ENCODE results near the gene SLC16A11.
"Not testable (repeated sequence)": the region's sequence is repeated elsewhere in the genome, so short reads cannot be mapped to it uniquely, and the experiment has no call there.

The SLC16A11 gene

DNA sequence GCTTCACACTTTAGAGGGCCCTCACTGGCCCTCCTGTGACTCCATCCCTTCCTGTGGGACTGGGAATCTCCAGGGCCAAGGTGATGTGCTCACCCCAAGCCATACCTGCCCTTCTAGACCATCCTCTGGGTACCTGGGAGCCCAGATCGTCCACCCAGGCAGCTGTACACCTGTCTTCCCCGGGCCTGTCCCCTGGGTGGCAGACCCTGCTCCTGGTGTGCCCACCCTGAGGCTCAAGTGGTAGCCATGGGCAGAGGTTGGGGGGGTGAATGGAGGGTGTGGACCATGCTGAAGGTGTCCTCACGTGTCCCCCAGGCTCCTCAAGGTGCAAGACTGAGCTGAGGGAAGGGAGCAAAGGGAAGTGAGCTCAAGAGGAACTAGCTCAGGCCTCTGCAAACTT is 26.8 kb upstream of the SLC16A11 start:
- H3K4me1 Mint-ChIP-seq: no peaks in the 10 kb centered on the region
- peaks cover 31% of the 10 kb centered on the region for H3K27me3 Mint-ChIP-seq

DNA sequence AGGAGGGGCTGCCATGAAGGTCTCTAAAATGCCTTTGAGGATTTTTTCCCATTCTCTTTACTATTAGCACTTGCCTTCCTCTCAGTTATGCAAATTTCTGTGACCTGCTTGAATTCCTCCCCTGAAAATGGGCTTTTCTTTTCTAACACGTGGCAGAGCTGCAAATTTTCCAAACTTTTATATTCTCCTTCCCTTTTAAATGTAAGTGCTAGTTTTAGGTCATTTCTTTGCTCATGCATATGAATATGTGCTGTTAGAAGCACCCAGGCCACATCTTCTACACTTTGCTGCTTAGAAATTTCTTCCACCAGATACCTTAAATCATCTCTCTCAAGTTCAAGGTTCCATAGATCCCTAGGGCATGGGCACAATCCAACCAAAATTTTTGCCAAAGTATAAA is 24.4 kb upstream of the SLC16A11 start:
- Mint-ChIP-seq H3K4me3 (no peak overlapping the region), H3K27me3 (peaks cover 53% of the 10 kb centered on the region), H3K4me1 (no peaks in the 10 kb centered on the region), H3K36me3 (peaks cover 15% of the 10 kb centered on the region), H3K27ac (no peak overlapping the region), H3K9me3 (peaks cover 20% of the 10 kb centered on the region)
- no peak for ATAC-seq

More for the DNA sequence above, 26.8 kb upstream of the SLC16A11 start:
- no peak for ATAC-seq
- peaks cover 20% of the 10 kb centered on the region for H3K9me3 Mint-ChIP-seq
- no peak overlapping the region for H3K27ac Mint-ChIP-seq
- no peak overlapping the region for H3K4me3 Mint-ChIP-seq
- H3K36me3 Mint-ChIP-seq: peaks cover 15% of the 10 kb centered on the region

GRCh38 chr17:7067198-7067597 is 23.3 kb upstream of the SLC16A11 start:
- no peak overlapping the region for H3K4me3 Mint-ChIP-seq
- ATAC-seq: no peak
- peaks cover 15% of the 10 kb centered on the region for H3K36me3 Mint-ChIP-seq
- peaks cover 62% of the 10 kb centered on the region for H3K27me3 Mint-ChIP-seq
- no peak overlapping the region for H3K27ac Mint-ChIP-seq
- peaks cover 20% of the 10 kb centered on the region for H3K9me3 Mint-ChIP-seq
- no peaks in the 10 kb centered on the region for H3K4me1 Mint-ChIP-seq

DNA sequence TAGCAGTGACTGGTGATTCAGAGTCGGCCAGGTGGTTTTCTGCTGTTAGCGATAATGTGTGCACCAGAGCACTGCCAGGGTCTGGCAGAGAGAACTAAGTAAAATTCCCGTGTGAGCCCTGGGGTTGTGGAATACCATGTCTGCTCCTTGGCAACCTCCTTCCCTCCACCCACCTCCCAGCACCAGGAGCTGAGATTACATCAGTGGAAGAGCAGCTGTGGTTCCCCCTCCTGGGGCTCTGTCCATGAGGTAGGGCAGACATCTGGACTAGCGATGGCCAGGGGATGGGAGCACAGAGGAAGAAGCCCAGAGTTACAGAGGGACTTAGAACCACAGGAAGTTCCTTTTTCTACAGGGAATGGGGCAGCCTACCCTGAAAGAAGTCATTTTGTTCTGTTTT is 20.4 kb upstream of the SLC16A11 start:
- H3K9me3 Mint-ChIP-seq: peaks cover 18% of the 10 kb centered on the region
- H3K4me3 Mint-ChIP-seq: no peak overlapping the region
- no peak for ATAC-seq
- H3K4me1 Mint-ChIP-seq: peaks cover 9% of the 10 kb centered on the region
- no peak overlapping the region for H3K27ac Mint-ChIP-seq
- H3K27me3 Mint-ChIP-seq: peaks cover 60% of the 10 kb centered on the region
- peaks cover 15% of the 10 kb centered on the region for H3K36me3 Mint-ChIP-seq

DNA sequence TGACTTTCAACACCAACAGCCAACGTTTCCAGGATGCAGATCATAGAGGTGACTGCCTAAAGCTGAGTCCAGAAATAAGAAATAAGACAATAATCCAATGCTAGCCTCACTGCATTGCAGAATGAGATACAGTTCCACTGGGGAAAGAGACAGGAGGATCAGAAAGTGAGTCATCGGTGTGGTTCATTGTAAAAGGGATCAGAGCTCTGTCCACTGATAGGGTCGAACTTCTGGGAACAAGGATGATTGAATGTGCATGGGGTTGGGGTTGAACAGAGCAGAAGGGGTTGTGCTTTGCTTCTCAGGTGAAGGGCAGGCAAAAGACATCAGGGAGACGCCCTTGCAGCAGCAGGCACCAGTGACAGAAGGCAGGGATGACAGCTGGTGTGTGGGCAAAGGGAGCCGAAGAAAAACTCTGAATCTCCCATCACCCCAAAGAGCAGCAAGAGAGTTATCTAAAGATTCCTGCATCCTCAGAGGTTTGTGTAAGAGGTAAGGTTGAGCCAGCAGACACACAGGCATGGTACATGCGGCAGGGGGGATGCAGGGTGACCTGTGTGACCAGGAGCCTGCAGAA is 19.7 kb upstream of the SLC16A11 start:
- Mint-ChIP-seq H3K9me3 (peaks cover 12% of the 10 kb centered on the region), H3K4me3 (no peak overlapping the region), H3K27ac (no peak overlapping the region), H3K36me3 (peaks cover 11% of the 10 kb centered on the region), H3K4me1 (peaks cover 9% of the 10 kb centered on the region), H3K27me3 (peaks cover 62% of the 10 kb centered on the region)
- ATAC-seq: no peak

DNA sequence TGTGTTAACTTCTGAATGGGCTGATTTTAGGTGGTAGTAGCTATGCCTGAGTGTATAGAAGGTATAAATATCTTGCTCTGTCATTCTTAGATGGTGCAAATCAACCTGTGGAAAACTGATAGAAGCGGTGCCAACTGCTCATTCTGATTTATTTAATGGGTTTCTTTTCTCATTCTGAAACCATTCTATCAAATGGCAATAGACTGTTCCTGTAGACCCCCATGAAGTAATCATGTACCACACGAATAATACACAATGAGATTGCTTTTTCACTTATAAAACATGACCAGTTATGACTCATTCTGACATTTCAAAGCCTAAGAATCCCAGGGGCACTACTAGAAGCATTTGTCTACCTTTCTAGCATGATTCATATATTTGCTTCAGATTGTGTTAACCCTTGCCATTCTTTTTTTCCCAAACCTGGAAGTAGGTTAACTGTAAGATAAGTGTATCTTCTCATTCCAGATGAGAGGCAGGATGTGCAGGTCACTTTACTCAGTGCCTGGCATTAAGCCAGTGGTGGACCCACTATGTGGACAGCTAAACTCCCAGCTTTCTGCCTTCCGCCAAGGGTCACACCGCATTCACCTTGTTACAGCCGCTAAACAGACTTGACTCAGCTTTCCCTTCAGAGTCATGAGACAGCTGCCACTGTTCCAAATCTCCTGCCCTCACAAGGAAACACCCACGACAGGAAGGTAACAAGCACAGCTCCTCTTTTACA is 16.4 kb upstream of the SLC16A11 start:
- Mint-ChIP-seq H3K36me3 (no peaks in the 10 kb centered on the region), H3K27ac (peak overlapping the region; percentile 14), H3K4me3 (no peak overlapping the region), H3K9me3 (no peaks in the 10 kb centered on the region), H3K27me3 (peaks cover 54% of the 10 kb centered on the region), H3K4me1 (peaks cover 9% of the 10 kb centered on the region)
- ATAC-seq: peak; percentile 16

DNA sequence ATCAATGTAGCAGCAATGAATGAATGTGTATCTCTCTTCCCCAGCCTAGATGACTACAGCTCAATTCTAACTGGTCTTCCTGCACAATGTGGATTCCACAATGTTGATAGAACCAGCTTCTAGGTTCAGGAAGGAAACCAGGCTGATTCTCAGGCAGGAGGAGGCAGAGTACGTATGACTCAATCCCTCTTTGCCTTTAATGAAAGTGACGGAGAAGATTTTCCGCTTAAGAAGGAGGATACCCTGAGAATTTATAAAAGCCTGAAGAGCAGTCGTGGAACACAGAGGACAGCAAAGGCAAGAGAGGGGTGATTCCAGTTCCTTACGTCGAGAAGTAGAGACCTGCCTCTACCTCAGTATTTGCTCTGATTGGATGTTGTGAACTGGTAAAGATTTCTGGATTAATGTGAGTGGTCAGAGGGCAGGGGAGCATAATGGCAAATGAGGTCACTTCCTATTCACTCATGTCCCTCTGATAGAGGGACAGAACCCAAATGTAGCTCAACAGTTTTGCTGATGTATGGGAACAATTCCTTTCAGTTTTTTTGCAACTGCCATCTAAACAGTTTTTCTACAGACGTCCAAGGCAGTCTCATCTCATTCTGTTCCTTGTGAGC is 15.0 kb upstream of the SLC16A11 start:
- Mint-ChIP-seq H3K9me3 (no peaks in the 10 kb centered on the region), H3K27me3 (peaks cover 40% of the 10 kb centered on the region)

DNA sequence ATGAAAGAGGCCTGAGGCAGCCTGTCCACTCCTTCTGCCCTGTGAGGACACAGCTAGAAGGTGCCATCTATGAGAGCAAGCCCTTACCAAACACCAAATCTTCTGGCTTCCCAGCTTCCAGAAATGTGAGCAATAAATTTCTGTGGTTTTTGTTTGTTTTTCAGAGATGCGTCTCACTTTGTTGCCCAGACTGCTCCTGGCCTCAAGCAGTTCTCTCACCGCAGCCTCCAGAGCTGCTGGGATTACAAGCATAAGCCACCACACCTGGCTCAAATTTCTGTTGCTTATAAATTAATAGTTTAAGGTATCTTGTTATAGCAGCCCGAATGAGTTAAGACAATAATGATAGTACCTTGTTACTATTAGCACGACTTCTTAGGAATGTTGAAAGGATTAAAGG is 12.5 kb upstream of the SLC16A11 start:
- no peak overlapping the region for H3K4me3 Mint-ChIP-seq
- ATAC-seq: no peak
- no peak overlapping the region for H3K27ac Mint-ChIP-seq
- H3K9me3 Mint-ChIP-seq: no peaks in the 10 kb centered on the region
- H3K4me1 Mint-ChIP-seq: peaks cover 9% of the 10 kb centered on the region
- H3K27me3 Mint-ChIP-seq: peaks cover 17% of the 10 kb centered on the region
- no peaks in the 10 kb centered on the region for H3K36me3 Mint-ChIP-seq

More for the DNA sequence above, 15.0 kb upstream of the SLC16A11 start:
- Mint-ChIP-seq H3K27ac (no peak overlapping the region), H3K4me3 (no peak overlapping the region), H3K4me1 (peaks cover 9% of the 10 kb centered on the region), H3K36me3 (no peaks in the 10 kb centered on the region)
- ATAC-seq: no peak

- H3K4me1 Mint-ChIP-seq: peaks cover 17% of the 10 kb centered on the region
- not testable (repeated sequence) for H3K9me3 Mint-ChIP-seq, H3K4me3 Mint-ChIP-seq, ATAC-seq, H3K36me3 Mint-ChIP-seq, H3K27ac Mint-ChIP-seq, H3K27me3 Mint-ChIP-seq
These were observed 6.7 kb upstream of the SLC16A11 start for GRCh38 chr17:7050583-7050982.

GRCh38 chr17:7048968-7049367 is 5.1 kb upstream of the SLC16A11 start:
- Mint-ChIP-seq H3K4me3 (no peak overlapping the region), H3K36me3 (no peaks in the 10 kb centered on the region), H3K4me1 (peaks cover 19% of the 10 kb centered on the region), H3K9me3 (no peaks in the 10 kb centered on the region), H3K27ac (no peak overlapping the region), H3K27me3 (no peaks in the 10 kb centered on the region)
- no peak for ATAC-seq

DNA sequence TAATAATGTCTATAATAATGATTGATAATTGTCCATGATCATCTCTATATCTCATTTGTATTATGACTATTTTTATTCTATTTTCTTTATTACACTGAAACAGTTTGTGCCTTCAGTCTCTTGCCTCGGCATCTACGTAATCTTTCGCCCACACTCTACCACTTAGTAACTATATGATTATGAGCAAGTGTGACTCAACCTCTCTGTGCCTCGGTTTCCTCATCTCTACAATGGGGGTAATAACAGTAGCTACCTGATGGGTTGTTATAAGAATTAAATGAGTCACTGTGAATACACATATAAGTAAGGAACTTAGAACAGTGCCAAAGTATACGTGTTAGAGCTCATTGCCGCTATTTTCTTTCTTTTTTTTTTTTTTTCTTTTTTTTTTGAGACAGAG is 3.7 kb upstream of the SLC16A11 start:
- Mint-ChIP-seq H3K27me3 (no peaks in the 10 kb centered on the region), H3K27ac (no peak overlapping the region), H3K4me3 (no peak overlapping the region), H3K9me3 (no peaks in the 10 kb centered on the region), H3K36me3 (no peaks in the 10 kb centered on the region), H3K4me1 (peaks cover 30% of the 10 kb centered on the region)
- no peak for ATAC-seq

GRCh38 chr17:7046725-7047397 is 3.0 kb upstream of the SLC16A11 start:
- not testable (repeated sequence) for H3K36me3 Mint-ChIP-seq, H3K9me3 Mint-ChIP-seq, H3K27me3 Mint-ChIP-seq
- Mint-ChIP-seq H3K4me3 (peak overlapping the region; percentile 76), H3K27ac (peak overlapping the region; percentile 58), H3K4me1 (peaks cover 37% of the 10 kb centered on the region)
- ATAC-seq: peak; percentile 26

DNA sequence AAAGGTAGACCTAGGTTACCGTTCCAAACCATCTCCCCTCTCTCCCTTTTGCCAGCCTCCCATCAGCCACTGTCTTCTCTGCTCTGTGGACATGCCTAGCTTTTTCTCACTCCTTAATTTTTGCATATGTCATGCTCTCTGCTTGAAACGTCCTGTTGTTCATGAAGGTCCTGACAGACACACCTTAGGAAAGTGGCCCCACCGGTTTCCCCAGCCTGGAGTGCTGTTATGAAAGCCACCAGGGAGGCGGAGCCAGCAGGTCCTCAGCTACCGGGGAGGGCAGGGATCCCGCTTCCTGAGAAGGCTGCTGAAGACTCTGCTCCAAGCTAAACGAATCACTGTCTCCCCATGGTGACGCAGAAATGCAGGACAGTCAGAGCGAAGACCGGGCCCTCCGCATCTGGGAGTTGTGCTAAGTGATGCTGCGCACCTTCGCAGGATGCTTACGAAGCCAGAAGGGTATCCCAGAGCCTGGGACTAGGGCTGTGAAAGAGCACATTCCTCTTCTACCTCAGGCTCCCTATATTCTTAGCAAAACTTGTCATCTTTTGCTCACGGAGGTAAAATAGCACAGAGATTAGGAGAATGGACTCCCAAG is 2.3 kb upstream of the SLC16A11 start:
- H3K36me3 Mint-ChIP-seq: no peaks in the 10 kb centered on the region
- no peak for ATAC-seq
- no peaks in the 10 kb centered on the region for H3K27me3 Mint-ChIP-seq
- H3K27ac Mint-ChIP-seq: peak overlapping the region; percentile 58
- H3K4me3 Mint-ChIP-seq: peak overlapping the region; percentile 76
- no peaks in the 10 kb centered on the region for H3K9me3 Mint-ChIP-seq
- H3K4me1 Mint-ChIP-seq: peaks cover 43% of the 10 kb centered on the region

DNA sequence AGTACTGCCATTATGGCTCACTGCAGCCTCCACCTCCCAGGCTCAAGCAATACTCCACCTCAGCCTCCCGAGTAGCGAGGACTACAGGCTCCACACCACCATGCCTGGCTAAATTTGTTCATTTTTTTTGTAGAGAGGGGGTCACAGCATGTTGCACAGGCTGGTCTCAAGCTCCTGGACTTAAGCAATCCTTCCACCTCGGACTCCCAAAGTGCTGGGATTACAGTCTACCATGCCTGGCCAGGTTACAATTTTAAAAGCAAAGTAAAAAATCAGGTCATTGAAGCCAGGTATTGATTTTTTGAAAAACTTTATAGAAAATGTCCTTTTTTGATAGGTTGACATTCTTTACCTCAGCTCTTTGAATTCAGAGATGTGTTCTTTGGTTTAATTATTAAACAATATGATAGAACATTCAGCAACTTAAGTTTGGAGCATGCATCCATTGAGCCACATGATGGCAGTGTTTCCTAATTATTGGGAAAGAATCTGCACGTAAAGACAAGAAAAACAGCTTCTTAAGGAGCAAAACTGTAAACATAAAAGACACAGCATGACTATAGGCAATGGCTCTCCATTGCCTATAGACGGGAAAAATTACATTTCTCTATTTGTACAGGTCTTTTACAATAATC is 1.7 kb upstream of the SLC16A11 start:
- Mint-ChIP-seq H3K4me1 (peaks cover 46% of the 10 kb centered on the region), H3K27ac (peak overlapping the region; percentile 58), H3K27me3 (no peaks in the 10 kb centered on the region), H3K4me3 (peak overlapping the region; percentile 76), H3K36me3 (no peaks in the 10 kb centered on the region), H3K9me3 (no peaks in the 10 kb centered on the region)
- ATAC-seq: peak; percentile 34

DNA sequence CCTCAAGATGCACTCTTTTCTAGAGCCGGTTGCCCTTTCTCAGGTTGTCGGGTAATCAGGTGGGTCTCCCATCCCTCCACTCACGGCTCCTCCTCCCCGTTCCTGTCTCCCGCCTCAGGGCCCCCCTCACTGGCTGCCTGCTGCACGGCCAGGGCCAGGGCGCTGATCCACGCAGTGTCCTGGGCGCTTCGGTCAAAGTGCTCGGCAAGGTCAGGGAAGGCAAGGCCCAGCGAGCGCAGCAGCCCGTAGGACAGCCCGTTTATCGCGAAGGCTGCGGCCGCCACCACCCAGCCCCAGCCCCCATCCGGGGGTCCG is 753 bp downstream of the SLC16A11 start:
- Mint-ChIP-seq H3K4me3 (peak overlapping the region; percentile 78), H3K27ac (peak overlapping the region; percentile 85), H3K36me3 (no peaks in the 10 kb centered on the region), H3K27me3 (no peaks in the 10 kb centered on the region), H3K9me3 (no peaks in the 10 kb centered on the region), H3K4me1 (peaks cover 59% of the 10 kb centered on the region)
- ATAC-seq: no peak
